Nucleus accumbens (tissue), 56 donors: Measurements from ENCODE around the gene DOCK10.
A peak's percentile ranks its signal among the peaks of the same experiment; 100 is the strongest.

Experiments used
- DNase-seq, 56 donors: peaks; one replicate each; lab custom pipeline; 2025; lab: John Stamatoyannopoulos, UW

Gene DOCK10

DNA sequence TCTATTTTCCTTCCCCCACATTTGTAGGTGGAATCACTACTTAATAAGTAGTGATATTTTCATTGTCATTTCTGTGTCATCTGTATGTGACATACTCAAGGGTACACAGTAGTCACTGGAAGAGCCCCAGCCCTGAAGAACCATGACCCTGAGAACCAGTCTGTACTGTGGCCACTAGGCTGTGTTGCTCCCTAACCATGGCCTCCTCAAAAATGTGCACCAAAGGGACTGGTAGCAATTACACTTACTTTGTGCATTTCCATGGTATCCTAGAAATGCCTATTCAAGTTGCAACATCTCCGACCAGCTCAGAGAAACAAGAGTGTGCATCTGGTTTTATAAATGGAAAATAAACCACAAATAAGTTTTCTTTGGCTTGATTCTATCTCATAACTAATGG, 155.1 kb downstream of the DOCK10 start:
- no peak for DNase-seq

DNA sequence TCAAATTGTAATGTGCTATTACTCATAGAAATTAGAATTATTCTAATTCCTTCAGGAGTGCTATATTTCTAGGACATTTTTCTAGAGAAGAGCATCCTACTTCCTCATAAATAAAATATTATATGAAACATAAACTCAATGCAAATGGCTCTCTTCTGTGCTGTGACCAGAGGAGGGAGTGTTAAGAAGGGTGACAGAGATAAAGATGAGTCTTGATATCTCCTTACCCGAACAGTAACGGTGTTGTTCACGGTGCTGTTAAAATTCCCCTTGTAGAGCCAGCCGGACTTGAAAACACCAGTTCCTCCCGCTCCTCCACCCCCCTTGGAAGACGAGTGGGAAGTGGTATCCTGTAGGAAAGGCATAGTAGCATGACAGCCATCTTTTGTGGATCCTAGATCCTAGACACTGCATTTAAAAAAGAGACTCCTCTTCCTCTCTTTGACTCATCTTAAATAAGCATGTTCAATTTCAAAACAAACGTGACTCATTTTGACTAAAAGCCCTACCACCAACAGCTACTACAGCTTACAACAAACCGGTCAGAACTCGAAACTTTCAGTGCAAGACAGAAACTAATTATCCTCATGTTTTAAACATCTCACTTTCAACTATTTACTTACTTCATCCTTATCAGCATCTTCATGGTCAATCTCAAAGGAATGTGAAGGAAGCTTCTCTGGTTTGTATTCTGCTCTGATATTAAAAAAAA, 156.3 kb downstream of the DOCK10 start:
- peak in 1 of 56 donors; percentile 5 for DNase-seq

DNA sequence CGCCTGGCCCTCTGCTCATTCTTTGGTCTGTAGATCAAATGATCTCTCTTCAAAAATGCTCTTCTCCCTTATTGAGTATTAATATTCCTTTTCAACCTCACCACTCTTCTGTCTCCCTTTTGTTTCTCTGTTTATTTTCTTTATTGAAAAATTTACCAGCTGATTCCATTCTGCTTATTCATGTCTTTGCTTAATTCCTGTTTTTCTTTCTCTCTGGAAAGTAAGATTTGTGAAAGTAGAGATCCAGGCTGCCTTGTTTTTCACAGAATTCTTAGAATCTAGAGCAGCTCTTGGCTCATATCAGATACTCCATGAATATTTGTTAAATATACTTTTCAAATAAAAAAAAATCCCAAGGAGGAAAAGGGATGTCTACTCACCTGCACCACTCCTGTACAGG, 157.0 kb downstream of the DOCK10 start:
- no peak for DNase-seq

GRCh38 chr2:224884188-224884587, 158.1 kb downstream of the DOCK10 start:
- DNase-seq: no peak

- no peak for DNase-seq
Observed at GRCh38 chr2:224883700-224884099, 158.6 kb downstream of the DOCK10 start.

GRCh38 chr2:224883172-224883516, 159.1 kb downstream of the DOCK10 start:
- DNase-seq: no peak

DNA sequence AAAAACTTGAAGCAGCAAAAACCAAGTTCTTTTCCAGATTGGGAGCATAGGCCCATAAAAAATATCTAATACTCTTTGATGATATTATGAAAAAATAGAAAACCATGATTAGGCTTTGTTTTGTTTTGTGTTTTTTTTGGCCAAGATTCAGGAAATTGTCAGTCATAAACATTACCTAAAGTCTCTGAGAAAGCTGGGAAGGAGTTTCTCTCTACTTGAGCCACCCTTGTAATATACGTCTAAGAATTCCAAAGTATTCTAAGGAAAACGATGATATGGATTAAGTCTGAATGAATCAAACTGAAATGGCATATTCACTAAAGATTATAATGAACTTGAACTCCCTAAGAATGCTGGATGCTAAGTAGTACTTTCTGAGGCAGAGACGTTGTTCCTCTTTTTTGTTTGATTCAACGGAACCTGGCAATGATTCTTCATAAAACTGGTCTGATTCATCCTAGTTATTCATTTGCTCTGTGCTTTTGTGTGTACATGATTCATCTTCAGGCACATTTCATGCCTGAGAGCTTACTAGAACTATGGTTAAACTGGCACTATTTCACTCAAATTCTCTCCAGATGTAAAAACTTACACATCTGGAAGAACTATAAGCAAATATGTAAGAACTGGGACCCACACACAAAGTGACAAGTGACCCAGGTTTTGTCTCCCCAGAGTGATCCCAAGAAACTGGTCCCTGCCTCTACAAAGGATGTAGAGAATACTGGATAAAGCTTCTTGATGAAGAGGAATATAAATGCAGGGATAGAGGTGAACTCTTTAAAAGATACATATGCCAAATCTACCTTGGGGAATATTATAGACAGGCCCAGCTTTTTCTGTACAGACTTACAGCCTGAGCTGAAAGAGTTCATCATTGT, 159.7 kb downstream of the DOCK10 start:
- DNase-seq: no peak

DNA sequence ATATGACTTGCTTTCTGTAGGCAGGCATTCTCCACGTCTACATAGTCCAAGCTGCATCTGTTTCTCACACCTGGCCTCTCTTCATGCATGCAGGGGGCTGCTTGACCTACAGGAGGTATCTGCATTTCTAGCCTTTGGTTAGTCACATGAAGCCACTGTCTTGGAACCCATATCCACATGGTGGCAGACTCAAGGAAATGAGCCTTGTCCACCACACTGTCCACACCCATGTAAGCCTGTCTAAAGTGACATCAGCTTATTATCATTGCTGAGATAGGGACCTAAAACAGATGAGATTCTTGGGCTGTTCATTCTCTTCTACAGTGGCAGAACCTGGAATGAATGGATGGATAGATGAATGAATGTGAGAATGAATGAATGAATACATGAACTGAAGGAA, 160.4 kb downstream of the DOCK10 start:
- DNase-seq: no peak

GRCh38 chr2:224876522-224876921, 165.7 kb downstream of the DOCK10 start:
- DNase-seq: no peak

DNA sequence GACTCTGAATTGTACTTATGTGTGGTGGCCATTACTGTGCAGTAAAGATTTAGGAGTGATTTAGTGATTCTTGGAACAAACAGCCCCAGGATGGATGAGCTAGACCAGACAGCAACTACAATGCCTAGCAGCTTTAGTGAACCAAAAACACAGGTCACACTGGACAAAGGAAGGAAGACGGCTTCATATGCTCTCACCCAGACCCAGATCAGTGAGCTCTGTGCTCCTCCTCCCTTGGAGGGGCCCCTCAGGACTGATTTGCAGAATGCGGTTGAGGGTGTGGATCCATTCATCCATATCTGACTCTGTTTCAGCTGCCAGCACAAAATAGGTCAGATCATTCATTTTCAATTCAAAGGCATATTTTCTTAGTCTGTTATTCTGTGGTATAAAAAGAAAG, 166.4 kb downstream of the DOCK10 start:
- DNase-seq: no peak

- no peak for DNase-seq
Observed at GRCh38 chr2:224875153-224875552, 167.1 kb downstream of the DOCK10 start.

DNA sequence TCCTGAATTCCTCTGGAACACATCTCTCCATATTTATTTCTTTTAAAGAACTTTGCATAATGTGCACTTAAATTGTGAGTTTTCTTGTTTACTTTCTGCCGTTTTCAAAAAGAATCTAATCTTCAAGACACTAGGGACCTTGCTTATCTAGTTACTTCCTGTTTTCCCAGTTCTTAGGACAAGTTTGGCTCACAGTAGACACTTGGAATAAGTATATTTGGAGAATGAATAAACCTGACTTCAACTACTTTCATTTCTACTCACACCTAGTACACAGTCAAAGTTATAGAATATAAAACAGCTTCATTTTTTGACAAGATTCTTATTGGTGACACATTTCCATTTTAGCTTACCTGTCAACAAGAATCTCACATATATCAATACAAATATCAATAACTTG, 170.5 kb downstream of the DOCK10 start:
- DNase-seq: no peak

DNA sequence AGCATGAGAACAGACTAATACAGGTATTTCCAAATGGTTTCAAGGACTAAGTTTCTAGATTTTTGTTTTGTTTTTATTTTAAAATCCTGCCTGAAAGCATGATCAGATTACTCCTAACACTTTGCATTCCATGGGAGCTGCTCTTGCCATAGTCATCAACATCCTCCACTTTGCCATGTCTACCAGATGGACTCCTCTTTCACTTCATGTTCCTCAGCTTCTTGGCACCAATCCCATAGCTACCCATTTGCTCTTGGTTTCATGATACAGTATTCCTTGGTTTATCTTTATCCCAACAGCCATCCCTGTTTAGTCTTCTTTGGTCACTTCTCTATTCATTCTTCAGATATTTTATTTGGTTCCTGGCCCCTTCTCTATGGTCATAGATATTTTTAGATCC, 171.9 kb downstream of the DOCK10 start:
- no peak for DNase-seq

- DNase-seq: no peak
Observed at GRCh38 chr2:224869601-224870233, 172.6 kb downstream of the DOCK10 start.

GRCh38 chr2:224865016-224865415, 177.3 kb downstream of the DOCK10 start:
- DNase-seq: no peak

- DNase-seq: no peak
Observed at GRCh38 chr2:224861266-224861665, 181.0 kb downstream of the DOCK10 start.

- DNase-seq: no peak
Observed at GRCh38 chr2:224860786-224861185, 181.5 kb downstream of the DOCK10 start.

DNA sequence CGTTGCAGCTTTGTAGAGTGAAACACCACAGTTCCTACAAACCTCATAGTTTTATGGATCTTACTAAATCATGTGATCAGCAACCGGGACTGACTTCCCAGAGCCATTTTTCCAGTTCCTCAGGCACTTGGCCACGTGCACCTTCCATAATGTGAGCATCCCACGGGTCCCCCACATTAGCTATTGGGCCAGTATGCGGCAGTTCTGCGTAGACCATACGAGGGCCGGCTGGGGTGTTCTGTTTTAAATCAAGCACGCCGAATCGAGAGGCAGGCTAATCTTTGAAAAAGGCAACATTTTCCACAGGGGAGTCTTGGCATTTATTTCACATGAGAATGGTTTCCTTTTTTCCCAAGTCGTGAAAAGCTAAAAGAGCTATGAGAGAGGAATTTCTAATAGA, 190.5 kb downstream of the DOCK10 start:
- DNase-seq: no peak

- peak in 4 of 56 donors; percentile 7 to 17 (median 8) for DNase-seq
Observed at GRCh38 chr2:224850081-224850480, 192.2 kb downstream of the DOCK10 start.

DNA sequence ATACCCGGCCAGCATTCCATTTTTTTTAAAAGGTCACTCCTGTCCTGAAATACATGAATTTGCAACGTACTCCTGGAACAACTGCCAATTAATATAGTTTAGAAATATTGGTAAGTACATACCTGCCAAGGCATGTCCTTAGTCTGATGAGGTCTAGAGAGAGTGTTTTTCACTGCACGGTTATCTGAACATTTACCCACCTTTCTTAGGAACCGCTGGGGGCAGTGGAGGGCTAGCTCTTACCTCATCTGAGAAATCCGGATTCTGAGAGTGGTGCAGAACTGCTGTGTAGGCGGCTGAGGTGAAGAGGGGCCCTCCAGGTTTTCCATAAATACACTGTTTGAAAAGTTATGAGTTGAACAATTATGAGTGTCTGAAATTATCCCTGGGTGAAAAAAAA, 193.0 kb downstream of the DOCK10 start:
- DNase-seq: no peak
